ENCODE measurements around the gene ATP6V1B1. TPM values are rescaled to one million over a fixed set of nuclear protein-coding genes. Genes with fewer than 3 reads are reported as not detected.

The ATP6V1B1 gene
- 3.3 TPM for polyA plus RNA-seq (2013, experiment 1 of 4)
- polyA plus RNA-seq (2013, experiment 2 of 4), result 1.4 TPM
- 2.1 TPM for polyA plus RNA-seq (2013, experiment 3 of 4)
- polyA plus RNA-seq (2013, experiment 4 of 4), result 1.7 TPM

- 52 to 61% methylated on average over 12 to 13 of the region's 14 CpGs for WGBS, 2 experiments
- H3K4me1 ChIP-seq (ENCODE audit: control insufficient read depth, insufficient read depth, low read length), result peaks cover 53% of the 10 kb centered on the region
- peaks cover 17% of the 10 kb centered on the region for H3K27me3 ChIP-seq (ENCODE audit: control insufficient read depth, insufficient read depth, low read length, poor library complexity, severe bottlenecking)
- H3K27ac ChIP-seq (ENCODE audit: insufficient read depth, low read depth, low read length, poor library complexity, severe bottlenecking), result no peak within 1 kb of the TSS
- no peak within 1 kb of the TSS for H3K4me3 ChIP-seq (ENCODE audit: insufficient read depth, low read depth, low read length)
- no peaks in the 10 kb centered on the region for H3K36me3 ChIP-seq (ENCODE audit: control insufficient read depth, insufficient read depth, low read length)
- H3K9me3 ChIP-seq (ENCODE audit: control insufficient read depth, low read length), result no peaks in the 10 kb centered on the region
Observed at GRCh38 chr2:70935468-70936164, at the start of gene ATP6V1B1. TSS of gene ATP6V1B1 (plus strand) at chr2:70935900. CDS start at chr2:70935955, 55 bp downstream.

GRCh38 chr2:70886541-70886987 is 49.1 kb upstream of the ATP6V1B1 start:
- H3K4me1 ChIP-seq (ENCODE audit: control insufficient read depth, insufficient read depth, low read length), result no peaks in the 10 kb centered on the region
- 7 to 8% methylated on average over 10 of the region's 10 CpGs for WGBS, 2 experiments
- no peak overlapping the region for H3K4me3 ChIP-seq (ENCODE audit: insufficient read depth, low read depth, low read length)
- H3K9me3 ChIP-seq (ENCODE audit: control insufficient read depth, low read length), result no peaks in the 10 kb centered on the region
- H3K27ac ChIP-seq (ENCODE audit: insufficient read depth, low read depth, low read length, poor library complexity, severe bottlenecking), result no peak overlapping the region
- no peaks in the 10 kb centered on the region for H3K36me3 ChIP-seq (ENCODE audit: control insufficient read depth, insufficient read depth, low read length)
- peaks cover 100% of the 10 kb centered on the region for H3K27me3 ChIP-seq (ENCODE audit: control insufficient read depth, insufficient read depth, low read length, poor library complexity, severe bottlenecking)

- Histone ChIP-seq H3K27ac (ENCODE audit: insufficient read depth, low read depth, low read length, poor library complexity, severe bottlenecking) (no peak overlapping the region), H3K9me3 (ENCODE audit: control insufficient read depth, low read length) (no peaks in the 10 kb centered on the region), H3K4me1 (ENCODE audit: control insufficient read depth, insufficient read depth, low read length) (no peaks in the 10 kb centered on the region), H3K27me3 (ENCODE audit: control insufficient read depth, insufficient read depth, low read length, poor library complexity, severe bottlenecking) (peaks cover 100% of the 10 kb centered on the region), H3K36me3 (ENCODE audit: control insufficient read depth, insufficient read depth, low read length) (no peaks in the 10 kb centered on the region), H3K4me3 (ENCODE audit: insufficient read depth, low read depth, low read length) (peak overlapping the region; percentile 22)
- 0 to 1% methylated on average over 8 of the region's 8 CpGs for WGBS, 2 experiments
Observed at GRCh38 chr2:70887208-70887549, 48.5 kb upstream of the ATP6V1B1 start.

- Histone ChIP-seq H3K36me3 (ENCODE audit: control insufficient read depth, insufficient read depth, low read length) (no peaks in the 10 kb centered on the region), H3K27me3 (ENCODE audit: control insufficient read depth, insufficient read depth, low read length, poor library complexity, severe bottlenecking) (peaks cover 100% of the 10 kb centered on the region), H3K4me3 (ENCODE audit: insufficient read depth, low read depth, low read length) (peak overlapping the region; percentile 22), H3K4me1 (ENCODE audit: control insufficient read depth, insufficient read depth, low read length) (no peaks in the 10 kb centered on the region), H3K27ac (ENCODE audit: insufficient read depth, low read depth, low read length, poor library complexity, severe bottlenecking) (no peak overlapping the region), H3K9me3 (ENCODE audit: control insufficient read depth, low read length) (no peaks in the 10 kb centered on the region)
- WGBS, 2 experiments, result 0 to 1% methylated on average over 58 of the region's 58 CpGs
Observed at GRCh38 chr2:70887550-70888246, 48.0 kb upstream of the ATP6V1B1 start.

- Histone ChIP-seq H3K4me3 (ENCODE audit: insufficient read depth, low read depth, low read length) (no peak overlapping the region), H3K4me1 (ENCODE audit: control insufficient read depth, insufficient read depth, low read length) (no peaks in the 10 kb centered on the region), H3K9me3 (ENCODE audit: control insufficient read depth, low read length) (no peaks in the 10 kb centered on the region), H3K36me3 (ENCODE audit: control insufficient read depth, insufficient read depth, low read length) (no peaks in the 10 kb centered on the region), H3K27me3 (ENCODE audit: control insufficient read depth, insufficient read depth, low read length, poor library complexity, severe bottlenecking) (peaks cover 100% of the 10 kb centered on the region), H3K27ac (ENCODE audit: insufficient read depth, low read depth, low read length, poor library complexity, severe bottlenecking) (no peak overlapping the region)
- WGBS, 2 experiments, result 2 to 3% methylated on average over 27 of the region's 27 CpGs
Observed at GRCh38 chr2:70888366-70888922, 47.3 kb upstream of the ATP6V1B1 start.

- peaks cover 100% of the 10 kb centered on the region for H3K27me3 ChIP-seq (ENCODE audit: control insufficient read depth, insufficient read depth, low read length, poor library complexity, severe bottlenecking)
- no peak overlapping the region for H3K27ac ChIP-seq (ENCODE audit: insufficient read depth, low read depth, low read length, poor library complexity, severe bottlenecking)
- no peaks in the 10 kb centered on the region for H3K36me3 ChIP-seq (ENCODE audit: control insufficient read depth, insufficient read depth, low read length)
- 1% methylated on average over 70 of the region's 70 CpGs for WGBS, 2 experiments
- H3K4me3 ChIP-seq (ENCODE audit: insufficient read depth, low read depth, low read length), result no peak overlapping the region
- H3K9me3 ChIP-seq (ENCODE audit: control insufficient read depth, low read length), result no peaks in the 10 kb centered on the region
- no peaks in the 10 kb centered on the region for H3K4me1 ChIP-seq (ENCODE audit: control insufficient read depth, insufficient read depth, low read length)
Observed at GRCh38 chr2:70888923-70889715, 46.6 kb upstream of the ATP6V1B1 start.

- peaks cover 100% of the 10 kb centered on the region for H3K27me3 ChIP-seq (ENCODE audit: control insufficient read depth, insufficient read depth, low read length, poor library complexity, severe bottlenecking)
- 8 to 14% methylated on average over 5 of the region's 5 CpGs for WGBS, 2 experiments
- H3K36me3 ChIP-seq (ENCODE audit: control insufficient read depth, insufficient read depth, low read length), result no peaks in the 10 kb centered on the region
Observed at GRCh38 chr2:70889716-70890037, 46.0 kb upstream of the ATP6V1B1 start.

GRCh38 chr2:70890469-70891065 is 45.1 kb upstream of the ATP6V1B1 start:
- no peaks in the 10 kb centered on the region for H3K4me1 ChIP-seq (ENCODE audit: control insufficient read depth, insufficient read depth, low read length)
- H3K4me3 ChIP-seq (ENCODE audit: insufficient read depth, low read depth, low read length), result no peak overlapping the region
- H3K36me3 ChIP-seq (ENCODE audit: control insufficient read depth, insufficient read depth, low read length), result no peaks in the 10 kb centered on the region
- H3K27ac ChIP-seq (ENCODE audit: insufficient read depth, low read depth, low read length, poor library complexity, severe bottlenecking), result no peak overlapping the region
- peaks cover 100% of the 10 kb centered on the region for H3K27me3 ChIP-seq (ENCODE audit: control insufficient read depth, insufficient read depth, low read length, poor library complexity, severe bottlenecking)
- no peaks in the 10 kb centered on the region for H3K9me3 ChIP-seq (ENCODE audit: control insufficient read depth, low read length)
- 52 to 56% methylated on average over 5 of the region's 5 CpGs for WGBS, 2 experiments

More at GRCh38 chr2:70889716-70890037, 46.0 kb upstream of the ATP6V1B1 start:
- Histone ChIP-seq H3K4me1 (ENCODE audit: control insufficient read depth, insufficient read depth, low read length) (no peaks in the 10 kb centered on the region), H3K27ac (ENCODE audit: insufficient read depth, low read depth, low read length, poor library complexity, severe bottlenecking) (no peak overlapping the region), H3K9me3 (ENCODE audit: control insufficient read depth, low read length) (no peaks in the 10 kb centered on the region), H3K4me3 (ENCODE audit: insufficient read depth, low read depth, low read length) (no peak overlapping the region)

GRCh38 chr2:70891572-70892357 is 43.9 kb upstream of the ATP6V1B1 start:
- no peaks in the 10 kb centered on the region for H3K36me3 ChIP-seq (ENCODE audit: control insufficient read depth, insufficient read depth, low read length)
- H3K9me3 ChIP-seq (ENCODE audit: control insufficient read depth, low read length), result no peaks in the 10 kb centered on the region
- H3K4me3 ChIP-seq (ENCODE audit: insufficient read depth, low read depth, low read length), result no peak overlapping the region
- 25 to 26% methylated on average over 9 of the region's 9 CpGs for WGBS, 2 experiments
- peaks cover 100% of the 10 kb centered on the region for H3K27me3 ChIP-seq (ENCODE audit: control insufficient read depth, insufficient read depth, low read length, poor library complexity, severe bottlenecking)
- H3K4me1 ChIP-seq (ENCODE audit: control insufficient read depth, insufficient read depth, low read length), result no peaks in the 10 kb centered on the region
- no peak overlapping the region for H3K27ac ChIP-seq (ENCODE audit: insufficient read depth, low read depth, low read length, poor library complexity, severe bottlenecking)
